Small intestine (tissue), 7 donors: ENCODE results near the gene RALB. TPM values are rescaled to one million over a fixed set of nuclear protein-coding genes. Genes with fewer than 3 reads are reported as not detected.

Experiments used
- DNase-seq, 2 donors: peaks; one replicate each; pipeline versions ENCODE4 v3.0.0 to v3.0.0-alpha.2; 2013
- FAIRE-seq: peaks from 2 replicates; lab custom pipeline; 2012; peaks lifted over from hg19 to GRCh38; lab: Jason Lieb, UNC
- H3K27ac ChIP-seq, 3 donors: one replicate each; pipeline ENCODE4 v1.5.1; 2013; ENCODE audit warnings: low read length in 2 of 3, mild to moderate bottlenecking in 2 of 3, control low read depth in 1 of 3, inconsistent platforms in 1 of 3, low read depth in 1 of 3, moderate library complexity in 1 of 3
- H3K27me3 ChIP-seq, 3 donors: one replicate each; pipeline ENCODE4 v1.6.1; 2013; ENCODE audit warnings: low read length in 3 of 3, inconsistent platforms in 1 of 3; ENCODE audit not compliant: control insufficient read depth in 3 of 3, insufficient read depth in 3 of 3
- H3K36me3 ChIP-seq, 3 donors: one replicate each; pipeline ENCODE4 v1.6.1; 2013; ENCODE audit warnings: low read length in 3 of 3, inconsistent platforms in 1 of 3, low read depth in 1 of 3, mild to moderate bottlenecking in 1 of 3, moderate library complexity in 1 of 3; ENCODE audit not compliant: control insufficient read depth in 3 of 3, insufficient read depth in 2 of 3
- H3K4me1 ChIP-seq, 3 donors: one replicate each; pipeline ENCODE4 v1.6.1; 2013; ENCODE audit warnings: low read length in 2 of 3, inconsistent platforms in 1 of 3, low read depth in 1 of 3, mild to moderate bottlenecking in 1 of 3, moderate library complexity in 1 of 3; ENCODE audit not compliant: control insufficient read depth in 3 of 3, insufficient read depth in 2 of 3
- H3K4me3 ChIP-seq, 3 donors: one replicate each; pipeline ENCODE4 v1.5.1; 2013; ENCODE audit warnings: low read length in 3 of 3, control low read depth in 1 of 3, inconsistent platforms in 1 of 3, low read depth in 1 of 3, mild to moderate bottlenecking in 1 of 3, moderate library complexity in 1 of 3
- H3K9me3 ChIP-seq, 2 donors: one replicate each; pipeline ENCODE4 v1.6.1; 2013; ENCODE audit warnings: low read depth in 1 of 2, low read length in 1 of 2; ENCODE audit not compliant: control insufficient read depth in 2 of 2, insufficient read depth in 1 of 2
- WGBS, 3 donors: extraction: QIAGEN DNeasy Blood & Tissue Kit; methylation state at CpG; one replicate each; pipeline ENCODE4 v1.1.7; 2013; 5-methylcytosine and 5-hydroxymethylcytosine counted together
- polyA plus RNA-seq, 4 donors: library from polyadenylated mRNA; stranded (reverse) in 3 of 4; unstranded in 1 of 4; fragments of 200-250 nt in 3 of 4; fragments of 120-200 nt in 1 of 4; gene quantifications; one replicate each; pipeline versions ENCODE4 v1.2.1 to v1.2.3, GENCODE V29; 2013
- donor health status: healthy with polysubstance abuse.
- donor health status: control.
- donor health status: control.
- donor health status: Bipolar disorder and iron deficiency.
- donor health status: healthy.

RALB gene
- polyA plus RNA-seq, 4 donors: 61.8 to 141 (median 75.3) TPM

DNA sequence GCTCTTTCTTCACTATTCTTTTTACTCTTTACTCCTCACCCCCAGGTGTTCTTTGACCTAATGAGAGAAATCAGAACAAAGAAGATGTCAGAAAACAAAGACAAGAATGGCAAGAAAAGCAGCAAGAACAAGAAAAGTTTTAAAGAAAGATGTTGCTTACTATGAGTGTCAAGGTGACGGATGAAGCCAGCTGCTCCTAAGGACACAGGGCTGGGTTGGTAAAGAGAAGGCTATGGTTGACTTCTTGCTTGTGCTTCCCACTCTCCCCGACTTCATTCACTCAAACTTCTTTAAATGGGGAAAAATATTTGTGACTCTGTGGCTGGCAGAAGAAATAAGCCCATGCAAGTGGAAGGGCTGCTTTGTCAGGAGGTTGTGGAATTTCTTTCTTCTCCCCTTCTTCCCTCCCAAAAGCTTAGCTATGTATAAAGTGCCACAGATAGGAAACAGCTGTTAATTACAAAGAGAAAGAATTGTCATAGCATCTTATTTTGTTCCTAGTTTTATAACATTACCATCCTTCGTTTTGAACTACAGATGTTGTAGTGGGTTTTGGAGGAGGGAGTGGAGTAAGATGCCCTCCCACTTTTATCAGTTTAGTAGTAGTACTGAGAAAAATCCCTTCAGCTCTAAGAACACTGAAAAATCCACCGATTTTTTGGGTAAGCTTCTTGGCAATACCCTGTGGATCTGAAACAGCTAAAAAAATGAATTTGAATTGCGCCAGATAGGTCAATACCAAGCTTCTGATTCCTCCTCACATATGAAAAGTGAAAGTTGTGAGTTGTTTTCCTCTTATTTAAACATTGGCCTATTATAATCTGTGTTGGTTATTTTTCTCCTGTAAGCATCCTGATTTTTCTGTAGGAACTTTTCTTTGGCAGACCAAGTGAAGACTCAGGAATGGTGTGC lies 40.7 kb downstream of the RALB start:
- FAIRE-seq: no peak
- 71 to 79% (median 77%) methylated on average over 5 of the region's 5 CpGs for WGBS, 3 donors
- H3K4me3 ChIP-seq: no peak overlapping the region
- peaks cover 4 to 42% (median 5%) of the 10 kb centered on the region in 3 donors for H3K36me3 ChIP-seq
- DNase-seq: no peak
- H3K9me3 ChIP-seq: no peaks in the 10 kb centered on the region
- H3K27ac ChIP-seq: no peak overlapping the region
- H3K4me1 ChIP-seq: no peaks in the 10 kb centered on the region
- H3K27me3 ChIP-seq: no peaks in the 10 kb centered on the region

GRCh38 chr2:120294008-120294340 lies 41.3 kb downstream of the RALB start:
- no peak overlapping the region for H3K4me3 ChIP-seq
- H3K36me3 ChIP-seq: peaks cover 5 to 43% (median 5%) of the 10 kb centered on the region in 3 donors
- WGBS, 3 donors: 76 to 86% (median 83%) methylated on average over 3 of the region's 3 CpGs
- FAIRE-seq: no peak
- H3K27ac ChIP-seq: no peak overlapping the region
- no peak for DNase-seq
- H3K9me3 ChIP-seq: no peaks in the 10 kb centered on the region
- H3K27me3 ChIP-seq: no peaks in the 10 kb centered on the region
- H3K4me1 ChIP-seq: no peaks in the 10 kb centered on the region

- Histone ChIP-seq H3K36me3 (peaks cover 2 to 48% (median 8%) of the 10 kb centered on the region in 3 donors), H3K4me1 (no peaks in the 10 kb centered on the region), H3K9me3 (no peaks in the 10 kb centered on the region), H3K27ac (no peak overlapping the region), H3K4me3 (no peak overlapping the region), H3K27me3 (no peaks in the 10 kb centered on the region)
- WGBS, 3 donors: 84 to 87% (median 87%) methylated on average over 7 of the region's 7 CpGs
- DNase-seq (no peak), FAIRE-seq (no peak)
These were observed 45.7 kb downstream of the RALB start for GRCh38 chr2:120298173-120298835.

DNA sequence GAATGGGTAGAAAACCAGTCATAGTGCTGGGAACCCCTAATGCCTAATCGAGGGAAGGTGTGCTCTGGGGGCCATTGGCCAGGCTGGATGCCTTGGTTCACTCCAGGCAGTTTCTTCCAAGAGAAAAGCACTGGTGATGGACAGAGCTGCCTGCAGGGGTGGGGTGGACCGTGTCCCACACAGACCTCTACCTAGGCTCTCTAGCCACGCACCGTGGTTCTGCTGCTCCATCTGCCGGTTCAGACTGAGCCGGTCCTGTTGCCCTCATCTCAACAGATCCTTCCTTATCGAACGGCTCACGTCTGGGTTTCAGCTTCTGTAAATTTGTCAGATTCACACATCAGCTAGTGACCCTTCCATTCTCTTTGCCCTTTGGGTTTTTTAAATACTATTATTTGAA lies 46.4 kb downstream of the RALB start:
- Histone ChIP-seq H3K4me3 (no peak overlapping the region), H3K4me1 (no peaks in the 10 kb centered on the region), H3K27ac (no peak overlapping the region), H3K9me3 (no peaks in the 10 kb centered on the region), H3K27me3 (no peaks in the 10 kb centered on the region), H3K36me3 (peaks cover under 1 to 51% (median 8%) of the 10 kb centered on the region in 3 donors)
- WGBS, 3 donors: 94 to 95% (median 95%) methylated on average over 9 of the region's 9 CpGs
- no peak for DNase-seq
- FAIRE-seq: no peak

GRCh38 chr2:120299561-120299960 lies 46.9 kb downstream of the RALB start:
- H3K27ac ChIP-seq: no peak overlapping the region
- H3K4me3 ChIP-seq: no peak overlapping the region
- WGBS, 3 donors: 96 to 97% (median 96%) methylated on average over 6 of the region's 6 CpGs
- no peaks in the 10 kb centered on the region for H3K27me3 ChIP-seq
- FAIRE-seq (no peak), DNase-seq (no peak)
- no peaks in the 10 kb centered on the region for H3K9me3 ChIP-seq
- peaks cover 2 to 50% (median 8%) of the 10 kb centered on the region in 3 donors for H3K36me3 ChIP-seq
- H3K4me1 ChIP-seq: no peaks in the 10 kb centered on the region

DNA sequence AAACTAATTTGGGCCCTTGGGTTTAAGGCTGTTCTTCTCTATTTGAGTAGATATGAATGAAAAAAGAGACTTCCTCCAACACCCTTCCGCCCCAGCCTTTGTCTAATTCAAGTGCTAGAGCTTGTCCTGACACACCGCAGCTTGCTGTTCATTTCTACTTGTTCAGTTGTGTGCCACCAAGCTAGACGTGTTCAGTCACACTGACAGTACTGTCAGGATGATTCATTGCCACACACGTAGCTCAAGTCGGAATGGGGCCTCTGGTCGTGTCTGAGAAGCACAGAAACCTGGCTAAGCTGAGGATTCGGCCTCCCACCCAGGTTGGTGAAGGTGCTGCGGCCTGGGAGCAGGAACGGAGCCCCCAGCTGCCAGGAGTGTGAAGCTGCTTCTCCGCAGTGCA lies 47.7 kb downstream of the RALB start:
- Histone ChIP-seq H3K4me3 (no peak overlapping the region), H3K9me3 (no peaks in the 10 kb centered on the region), H3K36me3 (peaks cover 2 to 47% (median 8%) of the 10 kb centered on the region in 3 donors), H3K4me1 (peaks cover 0 to 2% (median 0%) of the 10 kb centered on the region in 3 donors), H3K27me3 (no peaks in the 10 kb centered on the region), H3K27ac (no peak overlapping the region)
- DNase-seq: no peak
- WGBS, 3 donors: 89 to 94% (median 94%) methylated on average over 10 of the region's 10 CpGs
- no peak for FAIRE-seq

DNA sequence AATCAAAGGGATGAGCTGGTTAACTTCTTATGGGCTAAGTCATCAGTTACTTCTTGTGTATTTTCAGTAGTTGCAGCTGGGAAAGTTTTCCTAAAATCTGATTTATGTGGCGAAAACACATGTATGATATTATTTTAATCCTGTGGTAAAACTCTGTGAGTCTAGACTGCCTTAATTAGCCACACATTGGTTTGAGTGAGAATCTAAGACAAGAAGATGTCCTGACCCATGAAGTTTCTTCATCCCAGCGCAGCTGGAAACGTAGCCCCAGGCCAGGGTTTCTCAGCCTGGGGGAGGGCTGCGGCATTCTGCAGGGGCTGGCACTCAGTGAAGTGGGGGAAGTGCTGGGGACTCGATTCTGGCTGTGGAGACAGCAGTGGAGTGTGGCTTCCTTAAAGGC lies 48.6 kb downstream of the RALB start:
- FAIRE-seq (no peak), DNase-seq (no peak)
- no peaks in the 10 kb centered on the region for H3K27me3 ChIP-seq
- 91 to 99% (median 96%) methylated on average over 5 of the region's 5 CpGs for WGBS, 3 donors
- H3K27ac ChIP-seq: no peak overlapping the region
- peaks cover 2 to 48% (median 8%) of the 10 kb centered on the region in 3 donors for H3K36me3 ChIP-seq
- H3K4me1 ChIP-seq: peaks cover 0 to 3% (median 0%) of the 10 kb centered on the region in 3 donors
- no peak overlapping the region for H3K4me3 ChIP-seq
- H3K9me3 ChIP-seq: no peaks in the 10 kb centered on the region

- no peak for DNase-seq
- WGBS, 3 donors: 87 to 92% (median 90%) methylated on average over 12 of the region's 12 CpGs
- H3K27me3 ChIP-seq: no peaks in the 10 kb centered on the region
- FAIRE-seq: no peak
- H3K4me3 ChIP-seq: no peak overlapping the region
- H3K9me3 ChIP-seq: no peaks in the 10 kb centered on the region
- H3K27ac ChIP-seq: no peak overlapping the region
- H3K36me3 ChIP-seq: peaks cover 2 to 46% (median 6%) of the 10 kb centered on the region in 3 donors
- H3K4me1 ChIP-seq: peaks cover 0 to 3% (median 0%) of the 10 kb centered on the region in 3 donors
These were observed 49.6 kb downstream of the RALB start for GRCh38 chr2:120302301-120302700.
